Measurements from ENCODE around the gene RABGAP1L. TPM values are rescaled to one million over a fixed set of nuclear protein-coding genes. Genes with fewer than 3 reads are reported as not detected.
A peak's percentile ranks its signal among the peaks of the same experiment; 100 is the strongest.

RABGAP1L gene
- polyA plus RNA-seq, 3 donors = 23.9 to 38.1 (median 27.8) TPM

DNA sequence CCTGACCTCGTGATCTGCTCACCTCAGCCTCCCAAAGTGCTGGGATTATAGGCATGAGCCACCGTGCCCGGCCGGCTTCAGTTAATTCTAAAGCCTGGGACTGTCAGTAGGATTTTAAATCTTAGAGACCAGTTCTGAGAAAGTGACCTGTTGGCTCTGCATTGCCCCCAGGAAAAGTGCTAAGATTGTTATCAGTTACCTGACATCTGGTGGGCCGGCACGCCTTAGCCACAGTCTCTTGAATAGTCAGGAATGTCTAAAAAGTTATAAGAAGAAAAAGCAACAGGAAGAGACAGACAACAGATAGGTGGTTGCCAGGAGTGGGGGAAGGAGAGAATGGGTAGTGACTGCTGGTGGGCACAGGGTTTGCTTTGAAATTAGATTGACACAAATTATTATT is 35.1 kb downstream of the RABGAP1L start:
- DNase-seq = no peak

- DNase-seq = no peak
Observed at GRCh38 chr1:174197088-174197487, 37.8 kb downstream of the RABGAP1L start.

- DNase-seq = no peak
Observed at GRCh38 chr1:174197547-174197946, 38.2 kb downstream of the RABGAP1L start.

DNA sequence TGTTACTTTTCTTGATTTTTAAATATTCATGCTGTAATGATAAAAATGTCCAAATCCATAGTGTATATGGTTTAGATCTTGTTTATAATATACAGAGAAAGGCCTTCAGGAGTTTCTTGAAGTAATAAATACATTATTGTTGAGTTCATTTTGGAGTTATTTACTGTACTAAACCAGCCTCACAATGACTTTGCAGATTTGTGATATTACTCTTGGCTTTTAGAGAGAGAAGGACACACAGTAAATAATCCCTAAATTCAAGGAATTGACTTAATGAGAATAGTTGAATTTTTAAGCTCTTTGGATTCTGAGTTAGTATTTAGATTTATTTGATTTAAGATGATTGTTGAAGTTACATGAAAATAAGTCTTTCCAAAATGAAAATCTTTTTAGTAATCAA is 38.9 kb downstream of the RABGAP1L start:
- DNase-seq = no peak

DNA sequence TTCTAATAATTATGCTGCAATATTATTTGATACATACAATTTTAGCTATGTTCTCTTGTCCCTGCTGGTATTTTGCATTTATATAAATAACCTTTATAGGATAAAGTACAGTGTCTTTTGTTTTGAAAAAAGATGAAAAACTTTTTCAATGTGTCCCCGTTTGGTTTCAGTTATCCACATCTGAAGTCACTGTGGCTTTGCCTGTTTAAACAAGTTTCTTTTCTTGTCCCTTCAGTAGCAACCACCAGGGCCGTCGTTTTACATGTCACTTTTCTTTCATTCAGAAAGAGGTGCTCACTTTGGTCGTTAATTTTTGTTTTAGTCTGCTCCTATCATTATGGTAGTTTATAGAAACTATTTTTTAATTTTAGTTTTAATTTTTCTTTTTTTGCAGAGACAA is 41.4 kb downstream of the RABGAP1L start:
- DNase-seq = no peak

DNA sequence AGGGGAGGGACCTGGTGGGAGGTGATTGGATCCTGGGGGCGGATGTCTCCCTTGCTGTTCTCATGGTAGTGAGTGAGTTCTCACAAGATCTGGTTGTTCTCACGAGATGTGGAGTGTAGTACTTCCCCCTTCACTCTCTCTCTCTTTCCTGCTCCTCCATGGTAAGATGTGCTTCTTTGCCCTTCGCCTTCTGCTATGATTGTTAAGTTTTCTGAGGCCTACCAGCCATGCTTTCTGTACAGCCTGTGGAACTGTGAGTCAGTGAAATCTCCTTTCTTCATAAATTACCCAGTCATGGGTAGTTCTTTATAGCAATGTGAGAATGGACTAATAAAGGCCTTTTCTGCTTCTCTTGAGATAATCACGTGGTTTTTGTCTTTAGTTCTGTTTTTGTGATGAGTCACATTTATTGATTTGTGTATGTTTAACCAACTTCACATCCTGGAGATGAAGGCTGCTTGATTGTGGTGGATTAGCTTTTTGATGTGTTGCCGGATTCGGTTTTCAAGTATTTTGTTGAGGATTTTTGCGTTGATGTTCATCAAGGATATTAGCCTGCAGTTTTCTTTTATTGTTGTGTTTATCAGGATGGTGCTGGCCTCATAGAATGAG is 45.5 kb downstream of the RABGAP1L start:
- no peak for DNase-seq

DNA sequence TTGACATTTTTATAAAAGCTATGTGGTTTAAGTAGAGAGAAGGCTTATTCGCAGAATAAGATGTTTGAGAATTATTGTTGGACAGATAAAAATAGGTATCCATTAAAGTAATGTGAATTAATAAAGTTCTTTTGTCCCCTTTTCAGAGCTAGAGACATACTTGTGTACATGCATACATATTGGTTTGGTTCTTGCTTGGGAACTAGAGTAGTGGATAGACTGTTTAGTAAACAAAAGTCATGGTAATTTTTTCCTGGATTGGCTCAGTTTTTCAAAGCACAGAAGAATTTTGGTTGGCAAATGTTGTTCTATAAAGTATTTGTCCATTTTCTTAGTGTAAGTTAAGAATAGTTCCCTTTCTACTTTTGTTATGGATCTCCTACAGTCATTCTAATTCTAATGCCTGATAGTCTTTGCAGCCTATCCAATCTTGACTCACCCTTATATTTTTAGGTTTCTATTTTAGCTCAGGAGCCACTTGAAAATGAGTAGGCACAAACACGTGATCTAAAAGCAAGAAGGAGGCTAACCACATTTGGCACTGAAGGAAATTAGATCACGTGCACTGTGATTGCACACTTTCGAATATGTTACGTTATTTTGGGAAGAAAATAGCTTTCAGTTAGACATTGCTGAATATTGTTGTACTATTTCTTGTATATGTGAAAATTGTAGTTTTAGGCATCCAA is 47.0 kb downstream of the RABGAP1L start:
- DNase-seq = no peak

- DNase-seq = no peak
Observed at GRCh38 chr1:174209347-174210187, 50.2 kb downstream of the RABGAP1L start.

- no peak for DNase-seq
Observed at GRCh38 chr1:174211486-174211885, 52.2 kb downstream of the RABGAP1L start.

DNA sequence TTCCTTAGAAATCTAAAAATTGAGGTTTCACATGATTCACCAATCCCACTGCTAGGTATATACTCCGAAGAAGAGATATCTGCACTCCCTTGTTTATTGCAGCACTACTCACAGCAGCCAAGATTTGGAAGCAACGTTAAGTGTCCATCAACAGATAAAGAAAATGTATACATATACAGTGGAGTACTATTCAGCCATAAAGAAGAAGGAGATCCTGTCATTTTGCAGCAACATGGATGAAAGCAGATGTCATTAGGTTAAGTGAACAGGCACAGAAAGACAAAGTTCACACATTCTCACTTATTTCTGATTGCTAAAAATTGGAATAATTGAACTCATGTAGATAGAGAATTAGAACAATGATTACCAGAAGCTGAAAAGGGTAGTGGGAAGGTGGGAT is 56.4 kb downstream of the RABGAP1L start:
- no peak for DNase-seq

DNA sequence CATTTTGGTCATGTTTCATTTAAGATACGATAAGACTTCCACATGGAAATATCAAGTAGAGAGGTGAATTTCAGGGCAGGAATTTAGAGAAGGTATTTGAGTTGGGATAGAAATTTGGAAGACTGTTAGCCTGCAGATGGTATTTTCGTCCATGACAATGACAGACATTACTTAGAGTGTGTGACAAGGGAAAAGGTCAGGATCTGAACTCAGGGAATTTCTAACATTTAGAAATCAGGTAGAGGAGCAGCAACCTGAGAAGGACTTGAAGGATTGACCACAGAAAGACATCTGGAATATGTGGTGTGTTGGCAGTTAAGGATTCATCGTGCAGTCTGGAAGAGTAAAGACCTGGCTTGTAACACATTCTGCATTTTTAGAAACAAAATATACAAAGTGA is 57.9 kb downstream of the RABGAP1L start:
- DNase-seq = no peak

DNA sequence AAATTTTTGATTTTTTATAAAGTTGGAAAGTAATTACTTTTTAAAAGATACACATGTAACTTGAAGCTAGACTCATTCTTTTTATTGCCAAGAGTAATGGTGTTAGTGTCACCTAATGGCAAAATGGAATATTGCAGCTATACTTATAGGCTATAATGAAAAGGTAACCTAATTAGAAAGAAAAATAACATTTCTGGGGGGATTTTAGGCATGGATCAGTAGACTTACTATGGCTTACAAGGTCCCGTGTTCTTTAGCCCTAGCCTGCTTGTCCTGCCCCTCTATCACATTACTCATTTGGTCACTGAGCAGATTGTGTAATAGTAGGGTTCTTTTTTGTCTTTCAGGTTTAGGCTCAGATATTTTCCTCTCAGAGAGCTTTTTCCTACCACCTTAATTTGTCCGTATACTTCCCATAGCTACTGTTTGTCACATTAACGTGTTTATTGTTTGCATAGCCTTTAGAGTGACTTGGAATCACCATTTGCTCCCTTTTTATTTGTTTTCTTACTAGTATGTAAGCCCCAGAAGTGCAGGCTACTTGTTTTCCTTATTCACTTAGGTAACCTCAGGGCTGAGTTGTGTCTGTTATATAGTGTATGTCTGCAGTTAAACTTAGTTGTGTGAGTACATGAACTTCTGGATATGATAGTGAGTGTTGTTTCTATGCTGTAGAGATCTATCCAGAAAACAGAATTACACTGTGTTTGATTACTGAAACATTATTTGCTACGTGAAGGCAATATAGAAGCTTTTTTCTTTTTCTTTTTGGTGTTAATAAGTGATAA is 58.7 kb downstream of the RABGAP1L start:
- DNase-seq = peak; percentile 49

GRCh38 chr1:174218983-174219382 is 59.7 kb downstream of the RABGAP1L start:
- no peak for DNase-seq

GRCh38 chr1:174219606-174220370 is 60.5 kb downstream of the RABGAP1L start:
- DNase-seq = no peak

DNA sequence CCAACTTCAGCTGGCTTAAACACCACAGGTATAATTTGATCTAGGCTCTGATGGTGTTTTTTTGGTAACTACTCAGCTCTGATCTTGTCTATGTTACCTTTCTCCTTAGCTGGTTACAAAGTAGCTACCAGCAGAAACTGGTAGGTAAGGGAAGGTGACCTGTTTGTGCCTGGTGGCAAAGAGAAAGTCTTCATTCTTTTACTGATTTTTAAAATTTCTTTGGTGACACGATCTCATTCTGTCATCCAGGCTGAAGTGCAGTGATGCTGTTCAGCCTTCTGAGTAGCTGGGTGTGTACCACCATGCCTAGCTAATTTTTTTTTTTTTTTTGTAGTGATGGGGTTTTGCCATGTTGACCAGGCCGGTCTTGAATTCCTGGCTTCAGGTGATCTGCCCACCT is 62.4 kb downstream of the RABGAP1L start:
- no peak for DNase-seq

- no peak for DNase-seq
Observed at GRCh38 chr1:174222166-174222949, 63.0 kb downstream of the RABGAP1L start.

GRCh38 chr1:174224641-174225040 is 65.3 kb downstream of the RABGAP1L start:
- no peak for DNase-seq

GRCh38 chr1:174225499-174226204 is 66.3 kb downstream of the RABGAP1L start:
- no peak for DNase-seq

DNA sequence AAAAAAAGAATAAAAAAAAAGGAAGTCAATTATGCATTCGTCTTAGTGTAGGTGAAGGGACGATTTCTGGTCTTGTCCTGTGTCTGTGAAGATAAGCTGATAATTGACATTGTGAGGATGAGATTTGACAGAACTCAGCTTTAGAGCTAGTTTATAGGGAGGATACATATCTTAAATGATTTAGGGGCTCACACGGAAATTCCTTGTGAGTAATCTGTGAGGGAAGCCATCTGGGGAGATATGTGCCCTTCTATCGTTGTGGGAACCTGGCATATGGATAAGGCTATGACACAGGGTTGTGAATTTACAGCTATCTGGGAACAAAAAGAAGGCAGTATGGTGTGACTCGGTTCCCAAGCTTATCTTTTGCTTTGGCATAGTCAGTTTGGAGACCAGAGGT is 71.1 kb downstream of the RABGAP1L start:
- no peak for DNase-seq

GRCh38 chr1:174232761-174233160 is 73.4 kb downstream of the RABGAP1L start:
- no peak for DNase-seq

Measured in renal pelvis (tissue), 4 donors.